Measurements from ENCODE around the gene PBX2. TPM values are rescaled to one million over a fixed set of nuclear protein-coding genes. Genes with fewer than 3 reads are reported as not detected.
"Not testable (repeated sequence)": the region's sequence is repeated elsewhere in the genome, so short reads cannot be mapped to it uniquely, and the experiment has no call there.

The PBX2 gene
- total RNA-seq, 4 donors from 2014 or later = 55.0 to 75.0 (median 61.9) TPM

DNA sequence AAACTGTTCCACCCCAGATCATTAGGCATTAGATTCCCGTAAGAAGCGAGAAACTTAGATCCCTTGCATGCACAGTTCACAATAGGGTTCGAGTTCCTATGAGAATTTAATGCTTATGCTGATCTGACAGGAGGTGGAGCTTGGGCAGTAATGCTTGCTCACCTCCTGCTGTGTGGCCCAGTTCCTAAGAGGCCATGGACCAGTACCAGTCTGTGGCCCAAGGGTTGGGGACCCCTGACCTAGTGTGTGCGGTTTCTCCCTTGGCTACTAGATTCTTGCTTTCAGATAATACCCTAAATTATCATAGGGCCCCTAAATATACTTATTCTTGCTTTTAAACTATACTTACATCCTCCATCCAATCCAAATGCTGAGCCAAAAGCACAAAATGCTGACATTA lies 4.4 kb upstream of the PBX2 start:
- H3K36me3 ChIP-seq = no peaks in the 10 kb centered on the region
- H3K4me1 ChIP-seq = peaks cover 0 to 59% (median 49%) of the 10 kb centered on the region in 4 donors
- no peaks in the 10 kb centered on the region for H3K27me3 ChIP-seq
- DNase-seq (ENCODE audit: low spot score in 2 of 2) = no peak
- TF ChIP-seq POLR2A (IDR thresholded peaks at IDR 0.05) (no peak), EP300 (IDR thresholded peaks at IDR 0.05) (no peak)
- TF ChIP-seq, protein P1, sequence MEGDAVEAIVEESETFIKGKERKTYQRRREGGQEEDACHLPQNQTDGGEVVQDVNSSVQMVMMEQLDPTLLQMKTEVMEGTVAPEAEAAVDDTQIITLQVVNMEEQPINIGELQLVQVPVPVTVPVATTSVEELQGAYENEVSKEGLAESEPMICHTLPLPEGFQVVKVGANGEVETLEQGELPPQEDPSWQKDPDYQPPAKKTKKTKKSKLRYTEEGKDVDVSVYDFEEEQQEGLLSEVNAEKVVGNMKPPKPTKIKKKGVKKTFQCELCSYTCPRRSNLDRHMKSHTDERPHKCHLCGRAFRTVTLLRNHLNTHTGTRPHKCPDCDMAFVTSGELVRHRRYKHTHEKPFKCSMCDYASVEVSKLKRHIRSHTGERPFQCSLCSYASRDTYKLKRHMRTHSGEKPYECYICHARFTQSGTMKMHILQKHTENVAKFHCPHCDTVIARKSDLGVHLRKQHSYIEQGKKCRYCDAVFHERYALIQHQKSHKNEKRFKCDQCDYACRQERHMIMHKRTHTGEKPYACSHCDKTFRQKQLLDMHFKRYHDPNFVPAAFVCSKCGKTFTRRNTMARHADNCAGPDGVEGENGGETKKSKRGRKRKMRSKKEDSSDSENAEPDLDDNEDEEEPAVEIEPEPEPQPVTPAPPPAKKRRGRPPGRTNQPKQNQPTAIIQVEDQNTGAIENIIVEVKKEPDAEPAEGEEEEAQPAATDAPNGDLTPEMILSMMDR (IDR thresholded peaks at IDR 0.05) = no peak
- peak overlapping the region; percentile 92 to 100 (median 100) for H3K27ac ChIP-seq
- H3K9me3 ChIP-seq = no peaks in the 10 kb centered on the region
- H3K4me3 ChIP-seq = no peak overlapping the region
- 81 to 82% methylated on average over 4 of the region's 4 CpGs for WGBS, 2 donors

DNA sequence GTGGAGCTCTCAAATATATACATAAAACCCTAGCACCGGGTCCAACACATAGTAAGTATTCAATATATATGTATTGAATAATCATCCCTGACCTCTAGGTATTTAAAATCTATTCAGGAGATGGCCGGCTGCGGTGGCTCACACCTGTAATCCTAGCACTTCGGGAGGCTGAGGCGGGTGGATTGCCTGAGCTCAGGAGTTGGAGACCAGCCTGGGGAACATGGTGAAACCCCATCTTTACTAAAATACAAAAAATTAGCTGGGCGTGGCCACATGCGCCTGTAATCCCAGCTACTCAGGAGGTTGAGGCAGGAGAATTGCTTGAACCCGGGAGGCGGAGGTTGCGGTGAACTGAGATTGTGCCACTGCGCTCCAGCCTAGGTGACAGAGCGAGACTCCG lies 3.1 kb upstream of the PBX2 start:
- 80 to 83% methylated on average over 13 of the region's 13 CpGs for WGBS, 2 donors
- not testable (repeated sequence) for H3K27me3 ChIP-seq; H3K36me3 ChIP-seq; DNase-seq (ENCODE audit: low spot score in 2 of 2); H3K9me3 ChIP-seq
- Histone ChIP-seq H3K4me1 (peaks cover 0 to 71% (median 59%) of the 10 kb centered on the region in 4 donors), H3K4me3 (peak overlapping the region in 2 of 4 donors; percentile 79 to 89), H3K27ac (peak overlapping the region; percentile 97 to 100 (median 99))

DNA sequence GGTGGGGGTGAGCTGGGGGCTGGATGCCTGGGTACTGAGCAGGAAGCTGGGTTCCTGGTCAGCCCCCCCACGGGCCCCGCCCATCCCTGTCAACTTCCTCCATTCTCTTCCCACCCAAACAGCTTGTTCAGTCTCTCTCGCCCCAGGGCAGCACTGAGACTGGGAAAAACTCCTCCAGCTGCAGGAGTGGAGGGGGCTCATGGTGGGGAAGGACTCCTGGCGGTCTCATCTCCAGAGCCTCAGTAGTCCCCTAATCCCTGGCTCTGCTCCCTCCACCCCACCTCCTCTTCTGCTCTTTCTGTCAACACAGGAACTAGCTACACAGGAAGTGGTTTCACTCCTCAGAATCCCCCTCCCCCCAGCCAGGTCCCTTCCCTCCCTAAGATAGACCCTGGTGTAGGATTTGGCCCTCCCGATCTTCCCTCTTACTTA lies 2.6 kb upstream of the PBX2 start, which contains the start of gene GPSM3:
TSS of gene GPSM3 (minus strand) at position 36 of the 432 bp plus-strand sequence. CDS start 130 bp downstream, outside the sequence.
- peak in 1 of 2 donors; percentile 18 for TF ChIP-seq EP300 (IDR thresholded peaks at IDR 0.05)
- TF ChIP-seq, protein P1 (IDR thresholded peaks at IDR 0.05) = no peak
- H3K27ac ChIP-seq = peak within 1 kb of the TSS; percentile 97 to 100 (median 99)
- H3K27me3 ChIP-seq = no peaks in the 10 kb centered on the region
- H3K4me3 ChIP-seq = peak within 1 kb of the TSS; percentile 16 to 89 (median 48)
- DNase-seq (ENCODE audit: low spot score in 2 of 2) = no peak
- peaks cover 0 to 6% (median 0%) of the 10 kb centered on the region in 3 donors for H3K36me3 ChIP-seq
- 20 to 32% methylated on average over 5 of the region's 5 CpGs for WGBS, 2 donors
- H3K4me1 ChIP-seq = peaks cover 0 to 76% (median 62%) of the 10 kb centered on the region in 4 donors
- H3K9me3 ChIP-seq = no peaks in the 10 kb centered on the region

DNA sequence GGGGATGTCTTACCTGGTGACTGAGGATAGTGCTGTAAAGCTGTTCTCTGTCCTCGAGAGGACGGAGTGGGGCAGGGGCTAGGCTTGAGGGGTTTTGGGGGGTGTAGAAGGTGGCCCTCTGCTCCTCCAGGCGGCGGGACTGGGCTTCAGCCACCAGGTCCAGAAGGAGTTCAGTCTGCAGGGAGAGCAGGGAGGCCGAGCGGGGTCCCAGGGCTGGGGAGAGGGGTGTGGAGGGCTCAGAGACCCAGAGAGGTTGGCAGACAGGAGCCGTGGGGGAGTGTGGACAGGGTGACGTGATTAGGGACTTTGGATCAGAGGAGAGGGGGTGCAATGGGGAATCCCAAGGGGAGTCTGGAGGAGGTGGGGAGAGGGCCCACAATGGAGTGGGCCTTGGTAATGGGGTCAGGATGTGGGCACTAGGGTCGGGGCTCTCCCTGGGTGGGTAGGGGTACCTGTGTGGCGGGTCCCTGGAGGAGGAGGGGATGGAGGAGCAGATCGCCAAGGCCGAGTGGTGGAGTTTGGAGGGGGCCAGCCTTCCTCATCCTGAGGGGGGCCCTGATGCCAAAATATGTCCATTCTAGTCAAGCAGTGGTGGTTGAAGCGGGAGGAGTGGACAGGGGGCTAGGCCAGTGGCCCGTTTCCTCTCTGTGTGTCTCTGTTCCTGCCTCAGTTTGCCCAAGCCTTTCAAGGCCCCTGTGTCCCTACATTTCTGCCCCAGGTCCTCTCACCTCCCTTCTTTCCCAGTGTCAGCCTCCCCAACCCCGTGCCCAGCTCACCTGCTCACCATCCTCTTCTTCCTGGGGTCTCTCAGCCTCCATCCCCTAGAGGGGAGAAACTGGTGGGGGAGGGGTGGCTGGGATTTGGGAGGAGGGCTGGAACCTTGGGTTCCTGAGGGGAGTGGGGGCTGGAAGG lies 1.9 kb upstream of the PBX2 start:
- no peak for DNase-seq (ENCODE audit: low spot score in 2 of 2)
- Histone ChIP-seq H3K36me3 (peaks cover 0 to 12% (median 4%) of the 10 kb centered on the region in 3 donors), H3K9me3 (no peaks in the 10 kb centered on the region), H3K27ac (peak overlapping the region; percentile 97 to 100 (median 99)), H3K4me3 (peak overlapping the region; percentile 16 to 89 (median 48)), H3K4me1 (peaks cover 0 to 76% (median 62%) of the 10 kb centered on the region in 4 donors), H3K27me3 (no peaks in the 10 kb centered on the region)
- TF ChIP-seq POLR2A (IDR thresholded peaks at IDR 0.05) = no peak
- TF ChIP-seq, protein P1 (IDR thresholded peaks at IDR 0.05) = no peak
- WGBS, 2 donors = 70 to 71% methylated on average over 15 of the region's 15 CpGs

DNA sequence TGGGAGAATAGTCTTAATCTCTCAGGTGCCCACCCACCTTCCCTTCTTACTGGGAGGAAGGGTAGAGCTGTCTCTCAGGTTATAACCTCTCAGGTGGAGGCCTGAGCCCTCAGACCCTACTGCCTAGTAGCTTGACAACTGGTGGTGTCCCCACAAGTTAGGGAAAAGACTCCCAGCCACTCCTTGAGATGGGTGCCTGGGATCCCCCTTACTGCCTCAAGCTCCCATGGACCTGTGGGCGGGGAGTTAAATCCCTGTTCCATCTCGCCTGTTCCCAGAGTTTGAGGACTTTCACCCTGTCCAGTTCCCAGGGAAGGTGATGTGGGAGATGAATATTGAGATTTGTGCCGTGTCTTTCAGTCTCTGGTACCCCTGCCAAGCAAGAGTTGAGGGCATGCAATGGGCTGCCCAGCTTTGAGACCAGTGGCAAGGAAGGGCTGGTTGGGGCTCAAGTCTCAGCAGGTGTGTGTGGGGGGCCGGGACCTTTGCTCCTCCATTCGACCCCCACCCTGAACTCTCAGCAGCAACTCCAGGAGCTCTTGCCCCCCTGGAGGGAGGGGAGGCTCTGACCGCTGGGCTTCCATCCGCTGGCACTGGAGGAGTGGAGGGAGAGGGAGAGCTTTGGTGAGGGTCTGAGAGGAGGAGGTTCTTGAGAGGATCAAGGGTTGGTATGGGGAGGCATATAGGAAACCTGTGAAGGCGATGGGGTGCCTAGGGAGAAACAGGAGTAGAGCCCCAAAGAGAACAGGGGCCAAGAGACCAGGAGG lies 1.1 kb upstream of the PBX2 start:
- Histone ChIP-seq H3K4me1 (peaks cover 0 to 81% (median 63%) of the 10 kb centered on the region in 4 donors), H3K9me3 (no peaks in the 10 kb centered on the region), H3K27ac (peak overlapping the region; percentile 97 to 100 (median 99)), H3K27me3 (no peaks in the 10 kb centered on the region), H3K36me3 (peaks cover 0 to 20% (median 6%) of the 10 kb centered on the region in 3 donors), H3K4me3 (peak overlapping the region; percentile 60 to 89 (median 75))
- WGBS, 2 donors = 80 to 84% methylated on average over 8 of the region's 8 CpGs
- TF ChIP-seq, protein P1 (IDR thresholded peaks at IDR 0.05) = no peak
- no peak for TF ChIP-seq POLR2A (IDR thresholded peaks at IDR 0.05)
- no peak for TF ChIP-seq EP300 (IDR thresholded peaks at IDR 0.05)
- DNase-seq (ENCODE audit: low spot score in 2 of 2) = no peak

Data from tibial nerve (tissue), 4 donors.